K562 (cell line): ENCODE results near the gene PHLDB2.

Source experiments
- EZH2 ChIP-seq: IDR thresholded peaks from 2 replicates; pipeline ENCODE4 v1.6.1; 2012; ENCODE audit warnings: low read depth, mild to moderate bottlenecking, inconsistent platforms, low read length, borderline replicate concordance
- RCOR1 ChIP-seq, 2 experiments: IDR thresholded peaks; 2 replicates each; pipeline ENCODE4 v1.6.1; 2012; ENCODE audit warnings: low read depth in 2 of 2, low read length in 2 of 2, borderline replicate concordance in 1 of 2, improper control_type of control experiment in 1 of 2
- SIN3A ChIP-seq, 2 experiments: fragments of 150-350 bp in 1 of 2; IDR thresholded peaks; 2 replicates each; pipeline ENCODE4 v1.6.1; 2011 to 2016; ENCODE audit warnings: borderline replicate concordance in 2 of 2, low read depth in 2 of 2, low read length in 2 of 2, mild to moderate bottlenecking in 2 of 2, moderate library complexity in 2 of 2; ENCODE audit not compliant: control insufficient read depth in 1 of 2
- SMC3 ChIP-seq: conservative IDR thresholded peaks from 2 replicates; pipeline ENCODE4 v1.6.1; 2011; ENCODE audit warnings: low read depth, low read length, improper control_type of control experiment; ENCODE audit not compliant: insufficient read depth
- TAF1 ChIP-seq: IDR thresholded peaks from 2 replicates; pipeline ENCODE4 v1.6.1; 2011; ENCODE audit warnings: mild to moderate bottlenecking, low read length, moderate library complexity; ENCODE audit not compliant: insufficient read depth, control insufficient read depth, severe bottlenecking; ENCODE audit errors: extremely low read depth
- TCF7 ChIP-seq: sonication (generic); IDR thresholded peaks from 2 replicates; pipeline ENCODE4 v1.6.1; 2016; ENCODE audit warnings: antibody characterized with exemption, borderline replicate concordance
- TCF7L2 ChIP-seq: fragments of 150-350 bp; IDR thresholded peaks from 2 replicates; pipeline ENCODE4 v1.6.1; 2016; ENCODE audit warnings: low read depth, mild to moderate bottlenecking, low read length, moderate library complexity
- TCFL5 ChIP-seq: fragments of 250-450 bp; sonication (Bioruptor Pico); conservative IDR thresholded peaks from 2 replicates; pipeline ENCODE4 v1.6.1; 2021; ENCODE audit warnings: mild to moderate bottlenecking, moderate library complexity, matching md5 sums
- TF ChIP-seq, protein P1 (sequence below): sonication (generic); formaldehyde crosslinking; IDR thresholded peaks from 2 replicates; pipeline ENCODE4 v1.8.0; 2023; ENCODE audit warnings: mild to moderate bottlenecking, missing genetic modification reagents
- TF ChIP-seq, protein P2 (sequence below), 3 experiments: IDR thresholded peaks in 2 of 3; conservative IDR thresholded peaks in 1 of 3; 2 replicates each; pipeline ENCODE4 v1.5.1; 2011 to 2012; ENCODE audit warnings: low read length in 3 of 3, mild to moderate bottlenecking in 3 of 3, control low read depth in 2 of 3, improper control_type of control experiment in 1 of 3, inconsistent platforms in 1 of 3, low read depth in 1 of 3, mixed read lengths in 1 of 3, moderate library complexity in 1 of 3; ENCODE audit not compliant: insufficient read depth in 2 of 3
- TF ChIP-seq, protein P3 (sequence below): fragments of 250-450 bp; sonication (Bioruptor Pico); IDR thresholded peaks from 2 replicates; pipeline ENCODE4 v1.8.0; 2022; ENCODE audit warnings: inconsistent platforms, mild to moderate bottlenecking, moderate library complexity, borderline replicate concordance

DNA sequence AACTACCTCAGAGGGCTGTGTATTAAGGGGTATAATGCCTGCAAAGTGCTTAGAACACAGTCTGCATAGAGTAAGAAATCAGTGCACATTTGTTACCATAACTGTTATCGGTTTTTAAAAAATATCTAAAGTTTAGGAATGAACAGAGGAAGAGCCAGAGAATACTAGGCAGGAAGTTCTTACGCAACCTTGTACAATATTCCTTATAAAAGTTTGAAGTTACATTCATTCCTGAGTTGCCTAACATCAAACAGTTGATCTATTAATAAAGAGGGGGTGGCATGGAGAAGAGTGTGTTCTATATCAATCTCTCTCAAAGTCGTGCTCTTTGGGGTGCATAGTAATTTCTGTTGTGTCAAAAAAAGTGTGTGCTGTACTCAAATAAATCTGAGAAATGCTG lies 22.0 kb upstream of the PHLDB2 start:
- TF ChIP-seq TCF7 = no peak
- TF ChIP-seq, protein P1, sequence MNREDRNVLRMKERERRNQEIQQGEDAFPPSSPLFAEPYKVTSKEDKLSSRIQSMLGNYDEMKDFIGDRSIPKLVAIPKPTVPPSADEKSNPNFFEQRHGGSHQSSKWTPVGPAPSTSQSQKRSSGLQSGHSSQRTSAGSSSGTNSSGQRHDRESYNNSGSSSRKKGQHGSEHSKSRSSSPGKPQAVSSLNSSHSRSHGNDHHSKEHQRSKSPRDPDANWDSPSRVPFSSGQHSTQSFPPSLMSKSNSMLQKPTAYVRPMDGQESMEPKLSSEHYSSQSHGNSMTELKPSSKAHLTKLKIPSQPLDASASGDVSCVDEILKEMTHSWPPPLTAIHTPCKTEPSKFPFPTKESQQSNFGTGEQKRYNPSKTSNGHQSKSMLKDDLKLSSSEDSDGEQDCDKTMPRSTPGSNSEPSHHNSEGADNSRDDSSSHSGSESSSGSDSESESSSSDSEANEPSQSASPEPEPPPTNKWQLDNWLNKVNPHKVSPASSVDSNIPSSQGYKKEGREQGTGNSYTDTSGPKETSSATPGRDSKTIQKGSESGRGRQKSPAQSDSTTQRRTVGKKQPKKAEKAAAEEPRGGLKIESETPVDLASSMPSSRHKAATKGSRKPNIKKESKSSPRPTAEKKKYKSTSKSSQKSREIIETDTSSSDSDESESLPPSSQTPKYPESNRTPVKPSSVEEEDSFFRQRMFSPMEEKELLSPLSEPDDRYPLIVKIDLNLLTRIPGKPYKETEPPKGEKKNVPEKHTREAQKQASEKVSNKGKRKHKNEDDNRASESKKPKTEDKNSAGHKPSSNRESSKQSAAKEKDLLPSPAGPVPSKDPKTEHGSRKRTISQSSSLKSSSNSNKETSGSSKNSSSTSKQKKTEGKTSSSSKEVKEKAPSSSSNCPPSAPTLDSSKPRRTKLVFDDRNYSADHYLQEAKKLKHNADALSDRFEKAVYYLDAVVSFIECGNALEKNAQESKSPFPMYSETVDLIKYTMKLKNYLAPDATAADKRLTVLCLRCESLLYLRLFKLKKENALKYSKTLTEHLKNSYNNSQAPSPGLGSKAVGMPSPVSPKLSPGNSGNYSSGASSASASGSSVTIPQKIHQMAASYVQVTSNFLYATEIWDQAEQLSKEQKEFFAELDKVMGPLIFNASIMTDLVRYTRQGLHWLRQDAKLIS (CRISPR knock-in tag) = no peak
- TF ChIP-seq, protein P2, sequence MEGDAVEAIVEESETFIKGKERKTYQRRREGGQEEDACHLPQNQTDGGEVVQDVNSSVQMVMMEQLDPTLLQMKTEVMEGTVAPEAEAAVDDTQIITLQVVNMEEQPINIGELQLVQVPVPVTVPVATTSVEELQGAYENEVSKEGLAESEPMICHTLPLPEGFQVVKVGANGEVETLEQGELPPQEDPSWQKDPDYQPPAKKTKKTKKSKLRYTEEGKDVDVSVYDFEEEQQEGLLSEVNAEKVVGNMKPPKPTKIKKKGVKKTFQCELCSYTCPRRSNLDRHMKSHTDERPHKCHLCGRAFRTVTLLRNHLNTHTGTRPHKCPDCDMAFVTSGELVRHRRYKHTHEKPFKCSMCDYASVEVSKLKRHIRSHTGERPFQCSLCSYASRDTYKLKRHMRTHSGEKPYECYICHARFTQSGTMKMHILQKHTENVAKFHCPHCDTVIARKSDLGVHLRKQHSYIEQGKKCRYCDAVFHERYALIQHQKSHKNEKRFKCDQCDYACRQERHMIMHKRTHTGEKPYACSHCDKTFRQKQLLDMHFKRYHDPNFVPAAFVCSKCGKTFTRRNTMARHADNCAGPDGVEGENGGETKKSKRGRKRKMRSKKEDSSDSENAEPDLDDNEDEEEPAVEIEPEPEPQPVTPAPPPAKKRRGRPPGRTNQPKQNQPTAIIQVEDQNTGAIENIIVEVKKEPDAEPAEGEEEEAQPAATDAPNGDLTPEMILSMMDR (IDR thresholded peaks at IDR 0.05 in 2 of 3, conservative IDR thresholded peaks at IDR 0.05 in 1 of 3; ENCODE audit: insufficient read depth in 2 of 3, low read depth in 1 of 3, low read length in 3 of 3) = no peak
- TF ChIP-seq TCFL5 (CRISPR knock-in tag) = no peak
- no peak for TF ChIP-seq SMC3
- no peak for TF ChIP-seq TAF1
- no peak for TF ChIP-seq EZH2
- TF ChIP-seq SIN3A (IDR thresholded peaks at IDR 0.05; ENCODE audit: borderline replicate concordance in 2 of 2, control insufficient read depth in 1 of 2, low read depth in 2 of 2, low read length in 2 of 2) = no peak
- TF ChIP-seq, protein P3, sequence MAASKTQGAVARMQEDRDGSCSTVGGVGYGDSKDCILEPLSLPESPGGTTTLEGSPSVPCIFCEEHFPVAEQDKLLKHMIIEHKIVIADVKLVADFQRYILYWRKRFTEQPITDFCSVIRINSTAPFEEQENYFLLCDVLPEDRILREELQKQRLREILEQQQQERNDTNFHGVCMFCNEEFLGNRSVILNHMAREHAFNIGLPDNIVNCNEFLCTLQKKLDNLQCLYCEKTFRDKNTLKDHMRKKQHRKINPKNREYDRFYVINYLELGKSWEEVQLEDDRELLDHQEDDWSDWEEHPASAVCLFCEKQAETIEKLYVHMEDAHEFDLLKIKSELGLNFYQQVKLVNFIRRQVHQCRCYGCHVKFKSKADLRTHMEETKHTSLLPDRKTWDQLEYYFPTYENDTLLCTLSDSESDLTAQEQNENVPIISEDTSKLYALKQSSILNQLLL = no peak
- TF ChIP-seq RCOR1 (IDR thresholded peaks at IDR 0.05; ENCODE audit: borderline replicate concordance in 1 of 2, low read depth in 2 of 2, low read length in 2 of 2) = no peak
- no peak for TF ChIP-seq TCF7L2
